GM21447 (cell line): ENCODE data around the gene PTPRN2.
"Not testable (repeated sequence)": the region's sequence is repeated elsewhere in the genome, so short reads cannot be mapped to it uniquely, and the experiment has no call there.

Experiments used
- ATAC-seq: cut with Tn5 transposase; IDR thresholded peaks from one replicate; pipeline ENCODE4 v1.9.1; 2021; ENCODE audit not compliant: unreplicated experiment

The PTPRN2 gene

GRCh38 chr7:157744786-157745601 is 842.6 kb downstream of the PTPRN2 start:
- ATAC-seq: no peak

- ATAC-seq: no peak
These were observed 843.7 kb downstream of the PTPRN2 start for GRCh38 chr7:157743781-157744525.

- no peak for ATAC-seq
These were observed 847.3 kb downstream of the PTPRN2 start for GRCh38 chr7:157740251-157740798.

- no peak for ATAC-seq
These were observed 848.0 kb downstream of the PTPRN2 start for GRCh38 chr7:157739650-157740049.

GRCh38 chr7:157739031-157739430 is 848.6 kb downstream of the PTPRN2 start:
- no peak for ATAC-seq

GRCh38 chr7:157738066-157738460 is 849.6 kb downstream of the PTPRN2 start:
- ATAC-seq: no peak

GRCh38 chr7:157737151-157738065 is 850.2 kb downstream of the PTPRN2 start:
- ATAC-seq: no peak

GRCh38 chr7:157736341-157736740 is 851.3 kb downstream of the PTPRN2 start:
- no peak for ATAC-seq

GRCh38 chr7:157735826-157736225 is 851.8 kb downstream of the PTPRN2 start:
- ATAC-seq: no peak

GRCh38 chr7:157734676-157735640 is 852.7 kb downstream of the PTPRN2 start:
- no peak for ATAC-seq

- ATAC-seq: not testable (repeated sequence)
These were observed 853.7 kb downstream of the PTPRN2 start for GRCh38 chr7:157733760-157734395.

- ATAC-seq: no peak
These were observed 856.5 kb downstream of the PTPRN2 start for GRCh38 chr7:157731126-157731525.

GRCh38 chr7:157730614-157731013 is 857.0 kb downstream of the PTPRN2 start:
- ATAC-seq: no peak

GRCh38 chr7:157729566-157729965 is 858.1 kb downstream of the PTPRN2 start:
- ATAC-seq: no peak

- ATAC-seq: no peak
These were observed 859.5 kb downstream of the PTPRN2 start for GRCh38 chr7:157727964-157728615.

- no peak for ATAC-seq
These were observed 860.9 kb downstream of the PTPRN2 start for GRCh38 chr7:157726764-157727163.

GRCh38 chr7:157725312-157725711 is 862.3 kb downstream of the PTPRN2 start:
- not testable (repeated sequence) for ATAC-seq

- ATAC-seq: no peak
These were observed 864.4 kb downstream of the PTPRN2 start for GRCh38 chr7:157723205-157723604.
